SH-SY5Y (cell line): Measurements from ENCODE around the gene C5orf63.

Experiments
- GATA2 ChIP-seq: IDR thresholded peaks from 2 replicates; pipeline ENCODE4 v1.6.1; 2011; ENCODE audit warnings: mild to moderate bottlenecking, low read depth, low read length
- GATA3 ChIP-seq: IDR thresholded peaks from 2 replicates; pipeline ENCODE4 v1.6.1; 2011; ENCODE audit warnings: low read depth, mild to moderate bottlenecking, low read length, moderate library complexity

C5orf63 gene

DNA sequence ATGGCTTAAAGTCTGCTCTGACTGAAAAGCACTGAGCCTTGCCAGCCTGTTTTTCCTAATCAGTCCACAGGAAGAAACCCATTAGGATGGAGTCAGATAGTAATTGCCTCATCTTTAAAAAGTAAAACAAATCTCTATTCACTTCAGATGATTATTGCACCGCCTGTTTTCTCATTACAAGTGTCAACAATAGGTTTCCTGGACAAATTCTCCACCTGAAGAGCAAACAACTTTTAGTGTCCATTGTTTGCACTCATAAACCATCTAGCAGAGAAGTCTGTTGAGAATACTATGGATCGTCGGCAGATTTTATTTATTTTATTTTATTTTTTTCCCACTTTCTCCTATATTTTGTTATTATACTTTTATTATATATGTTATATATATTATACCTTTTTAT is 20.3 kb downstream of the C5orf63 start:
- no peak for TF ChIP-seq GATA2
- no peak for TF ChIP-seq GATA3

DNA sequence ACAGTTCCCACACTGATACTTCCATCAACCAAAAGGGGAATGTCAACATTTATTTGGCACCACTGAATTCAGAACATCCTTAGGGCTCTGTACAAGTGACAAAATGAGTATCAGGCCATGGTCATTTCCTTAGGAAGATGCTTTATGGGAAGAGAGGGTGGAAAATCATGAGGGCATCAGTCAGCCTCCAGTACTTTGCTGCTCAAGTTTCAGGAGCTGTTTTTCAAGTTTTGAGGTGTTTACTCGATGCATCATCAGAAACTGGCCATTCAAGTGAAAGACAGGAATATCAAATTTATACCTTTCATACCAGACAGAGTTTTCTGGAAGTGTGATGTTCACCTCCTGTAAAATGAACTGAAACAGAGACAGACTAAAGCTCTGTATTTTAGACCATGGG is 21.7 kb downstream of the C5orf63 start:
- TF ChIP-seq GATA3 (no peak), GATA2 (no peak)

DNA sequence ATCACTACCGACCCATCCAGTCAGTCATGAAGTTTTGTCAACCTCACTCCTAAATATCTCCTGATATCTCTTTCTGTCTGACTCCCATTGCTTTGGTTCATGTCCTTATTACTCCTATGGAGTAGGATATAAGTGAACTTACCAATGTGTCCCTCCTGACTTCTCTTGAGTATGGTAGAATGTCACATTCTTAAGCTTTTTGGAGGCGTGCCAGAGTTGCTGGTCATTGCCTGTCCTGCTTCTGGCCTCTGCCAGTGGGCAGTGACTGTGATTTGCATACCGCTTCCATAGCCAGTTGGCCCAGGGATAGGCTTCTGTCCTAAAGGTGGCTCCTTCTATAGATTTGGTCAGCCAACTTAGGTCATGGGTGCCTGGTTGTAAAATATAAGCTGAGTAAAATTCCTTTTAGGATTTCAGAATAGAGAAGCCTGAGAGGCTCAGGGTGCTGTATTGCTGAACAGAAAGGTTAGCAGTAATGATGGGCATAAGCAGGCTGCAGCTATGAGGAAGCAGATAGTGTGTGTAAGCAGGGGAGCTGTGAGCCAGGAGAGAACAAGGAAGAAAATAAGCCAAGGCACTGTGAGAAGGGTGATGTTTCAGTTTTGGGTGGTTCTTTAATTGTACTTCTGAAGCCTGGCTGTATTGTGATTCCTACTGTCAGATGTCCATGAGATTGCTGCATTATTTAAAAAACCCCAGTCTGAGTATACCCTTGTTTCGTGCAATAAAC is 26.8 kb downstream of the C5orf63 start:
- no peak for TF ChIP-seq GATA2
- TF ChIP-seq GATA3, result no peak

DNA sequence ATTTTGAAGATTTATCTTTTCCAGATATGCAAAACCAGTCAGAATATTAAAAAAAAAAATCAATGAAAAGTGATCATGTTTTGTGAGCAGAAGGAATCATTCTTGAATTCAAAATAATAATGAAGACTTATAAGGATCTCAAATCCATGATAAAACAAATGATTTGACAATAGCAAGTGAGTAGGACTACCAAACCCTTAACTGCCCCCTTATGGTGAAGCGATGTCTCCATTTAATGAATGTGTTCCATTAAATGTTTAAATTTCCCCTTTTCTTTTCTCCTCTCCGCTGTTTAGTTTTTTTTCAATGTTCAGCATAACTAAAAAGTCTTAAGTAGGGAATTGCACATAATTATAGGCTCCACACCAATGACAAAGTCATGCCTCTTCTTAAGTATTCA is 30.7 kb downstream of the C5orf63 start:
- TF ChIP-seq GATA2, result no peak
- TF ChIP-seq GATA3, result no peak

DNA sequence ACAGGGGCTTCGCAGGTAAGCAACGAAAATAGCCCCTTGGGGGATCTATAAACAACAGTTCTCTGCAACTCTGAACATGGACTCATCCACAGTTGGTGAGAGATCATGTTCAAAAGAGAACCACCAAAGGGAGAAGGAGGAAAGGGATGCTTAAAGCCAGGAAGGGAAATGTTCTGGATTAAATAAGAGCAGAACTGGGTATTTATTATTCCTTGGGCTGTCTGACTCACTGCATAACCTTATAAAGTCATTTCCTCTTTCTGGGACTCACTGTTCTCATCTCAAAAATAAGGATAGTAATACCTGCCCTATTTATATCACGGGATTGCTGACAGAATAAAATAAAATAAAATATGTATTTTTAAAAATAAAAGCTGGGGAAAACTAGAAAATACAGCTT is 31.7 kb downstream of the C5orf63 start:
- TF ChIP-seq GATA2 (no peak), GATA3 (no peak)

DNA sequence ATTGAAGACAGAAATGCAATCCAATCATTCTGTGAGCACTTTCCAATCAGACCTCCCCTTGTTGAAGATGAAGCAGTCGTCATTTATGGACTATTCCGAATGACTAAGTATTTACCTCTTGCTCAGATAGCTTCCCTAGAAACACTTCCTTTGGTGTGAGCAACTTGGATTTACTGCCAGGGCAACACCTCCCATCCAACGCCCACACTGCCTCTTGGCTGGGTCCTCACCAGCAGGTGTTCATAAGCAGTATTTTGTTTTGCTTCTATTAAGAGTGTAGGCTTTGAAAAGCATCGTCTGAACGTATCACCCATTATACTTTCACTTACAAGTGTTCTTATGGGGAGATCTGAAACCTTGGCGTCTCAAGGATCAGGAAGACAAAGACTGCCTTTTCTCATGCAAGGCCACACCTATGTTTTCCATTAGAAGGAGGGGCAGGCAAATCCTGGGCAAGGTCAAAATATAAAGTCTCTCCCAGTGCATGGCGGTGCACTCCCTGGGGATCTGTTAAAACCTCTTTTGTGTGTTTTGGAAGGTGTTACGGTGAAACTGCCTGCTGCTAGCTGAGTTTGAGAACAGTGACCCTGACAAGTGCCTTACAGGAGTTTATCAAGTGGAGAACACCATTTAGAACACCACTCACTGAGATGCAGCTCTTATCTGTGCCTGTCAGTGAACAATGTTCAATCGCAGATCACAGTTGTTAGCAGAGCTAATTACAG is 32.3 kb downstream of the C5orf63 start:
- TF ChIP-seq GATA2, result no peak
- no peak for TF ChIP-seq GATA3

DNA sequence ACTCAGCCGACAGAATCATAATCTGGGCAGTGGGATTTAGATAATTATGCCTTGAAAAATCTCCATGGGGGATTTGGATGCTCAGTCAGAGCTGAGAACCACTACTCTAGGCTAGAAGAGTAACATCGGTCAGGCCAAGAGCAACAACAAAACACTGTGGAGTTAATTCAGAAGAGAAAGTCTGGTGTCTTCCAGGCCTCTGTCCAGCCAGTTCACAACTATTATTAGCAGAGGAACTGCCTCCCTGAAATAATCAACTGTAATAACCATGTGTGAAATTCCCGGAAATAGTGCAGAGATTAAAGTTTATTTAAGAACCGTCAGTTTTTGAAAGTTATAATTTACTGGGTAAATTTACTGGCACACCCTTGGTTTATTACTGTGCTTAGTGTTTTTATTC is 34.8 kb downstream of the C5orf63 start:
- TF ChIP-seq GATA2 (no peak), GATA3 (no peak)

DNA sequence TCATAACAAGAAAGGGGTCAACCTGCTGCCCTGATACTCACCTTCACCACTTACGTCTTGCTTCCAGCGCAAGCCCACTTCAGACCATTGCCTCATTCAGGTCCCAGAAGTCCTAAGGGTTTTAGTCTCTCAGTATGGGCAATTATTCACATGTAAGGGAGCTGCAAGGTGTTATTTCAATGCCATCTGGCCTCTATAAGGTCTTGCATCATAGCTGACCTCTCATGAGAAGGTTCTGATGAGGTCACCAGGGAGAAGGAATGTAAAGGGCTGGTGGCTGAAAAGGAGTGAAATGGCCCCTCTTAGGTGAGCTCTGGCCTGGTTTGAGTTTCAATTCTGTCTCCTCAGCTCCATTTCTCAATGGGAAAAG is 41.5 kb downstream of the C5orf63 start:
- TF ChIP-seq GATA2 (no peak), GATA3 (no peak)

DNA sequence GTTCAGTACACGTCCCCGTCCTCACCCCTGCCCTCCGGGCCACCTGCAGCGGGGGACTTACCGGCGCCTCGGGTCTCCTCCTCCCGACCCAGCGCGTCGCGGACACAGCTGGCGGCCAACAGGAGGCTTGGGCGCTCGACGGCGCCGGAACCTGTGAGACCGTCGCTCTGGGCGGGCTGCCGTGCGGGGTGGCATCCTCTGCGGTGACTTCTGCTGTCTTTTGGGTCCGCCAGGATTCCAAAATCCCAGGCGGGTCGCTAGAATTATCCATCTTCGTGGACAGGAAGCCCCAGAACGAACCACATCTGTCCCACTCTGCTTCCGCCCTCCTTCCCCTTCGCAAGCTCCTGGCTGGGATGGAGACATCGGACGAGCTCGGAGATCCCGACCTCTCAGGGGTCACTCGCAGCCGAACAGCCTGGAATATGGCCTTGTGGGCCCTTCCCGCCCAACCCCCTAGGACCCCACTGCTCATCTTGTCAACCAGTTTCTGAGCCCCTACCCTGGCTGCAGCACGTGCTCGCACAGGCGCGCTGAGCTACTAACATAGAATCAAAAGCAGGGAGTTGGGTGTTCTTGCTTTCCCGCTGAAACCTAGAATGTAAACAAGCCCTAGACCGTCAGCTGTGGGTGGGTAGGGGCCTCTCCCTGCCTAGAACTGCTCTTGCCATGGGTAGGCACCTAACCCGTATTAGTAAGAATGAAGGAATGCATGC is 42.0 kb downstream of the C5orf63 start:
- TF ChIP-seq GATA3 (no peak), GATA2 (no peak)

DNA sequence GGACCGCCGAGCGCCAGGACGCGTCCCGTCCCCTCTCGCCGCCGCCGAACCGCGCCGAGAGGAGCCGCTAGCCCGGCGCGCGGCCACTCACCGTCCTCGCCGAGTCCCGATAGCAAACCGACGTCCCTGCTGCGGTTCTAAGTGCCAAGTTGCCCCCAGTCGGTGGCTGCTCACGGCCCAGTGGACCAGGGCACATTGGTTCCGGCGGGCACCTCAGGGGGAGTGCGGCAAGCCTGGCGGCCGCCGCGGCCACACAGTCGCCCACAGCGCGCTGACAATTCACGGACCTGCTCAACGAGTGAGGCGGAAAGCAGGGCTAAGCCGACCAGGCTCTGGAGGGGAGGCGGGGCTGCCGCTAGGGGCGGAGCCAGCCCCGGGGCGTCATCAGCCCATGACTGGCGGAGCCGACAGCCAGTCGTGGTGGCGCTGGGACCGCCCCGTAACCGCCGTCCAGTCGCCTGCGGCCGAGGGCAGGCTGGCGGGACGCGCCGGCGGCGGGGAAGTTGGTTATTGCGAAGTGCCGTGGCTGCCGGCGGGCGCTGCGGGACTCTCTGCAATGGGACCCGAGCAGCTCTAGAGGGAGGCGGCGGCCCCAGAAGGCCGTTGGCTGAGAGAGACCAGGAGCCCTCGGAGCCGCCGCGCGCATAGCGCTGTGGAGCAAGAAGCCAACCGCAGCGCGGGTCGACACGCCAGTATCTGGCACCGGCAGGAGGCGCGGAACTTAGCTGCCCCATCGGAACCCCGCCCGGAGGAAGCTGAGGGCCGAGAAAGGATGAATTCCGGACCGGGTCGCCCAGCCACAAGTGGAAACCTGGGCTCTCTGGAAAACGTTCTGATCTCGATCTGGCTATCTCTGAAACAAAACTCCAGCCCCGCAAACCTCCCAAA is 42.8 kb downstream of the C5orf63 start, which contains the start of gene MARCHF3:
TSS of gene MARCHF3 (minus strand) at position 300 of the 888 bp plus-strand sequence. CDS start 112,387 bp downstream, outside the sequence.
- TF ChIP-seq GATA3 (no peak), GATA2 (no peak)

DNA sequence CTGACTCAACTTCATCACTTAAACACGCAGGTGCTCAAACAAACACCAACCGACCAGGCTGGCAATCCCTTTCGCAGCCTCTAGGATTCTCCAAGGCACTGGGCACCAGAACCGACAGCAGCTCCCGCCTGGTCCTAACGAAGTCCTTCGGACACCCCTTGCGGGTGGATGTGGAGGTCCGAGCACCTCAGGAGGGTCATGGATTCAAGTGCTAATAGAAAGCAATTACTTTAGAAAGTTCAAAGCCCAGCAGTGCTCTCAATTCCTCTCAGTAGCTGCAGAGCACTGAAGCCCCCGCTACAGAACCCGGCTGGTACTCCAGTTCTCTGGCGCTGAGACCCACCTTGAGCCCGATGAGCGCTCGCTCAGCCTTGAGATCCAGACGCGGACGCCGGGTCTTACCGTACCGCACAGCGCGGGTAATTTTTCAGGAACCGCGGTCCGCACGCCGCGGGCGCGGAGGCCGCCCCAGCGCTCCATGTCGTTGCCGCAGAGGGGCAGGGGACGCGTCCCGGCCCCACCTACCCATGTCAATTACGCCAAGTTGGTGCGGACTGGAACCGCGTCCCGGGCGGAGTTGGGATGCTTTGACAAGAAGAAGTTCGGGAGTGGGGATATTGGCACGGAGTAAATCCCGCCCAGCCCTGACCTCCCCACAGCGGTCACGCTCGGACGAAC is 43.6 kb downstream of the C5orf63 start:
- no peak for TF ChIP-seq GATA3
- no peak for TF ChIP-seq GATA2

DNA sequence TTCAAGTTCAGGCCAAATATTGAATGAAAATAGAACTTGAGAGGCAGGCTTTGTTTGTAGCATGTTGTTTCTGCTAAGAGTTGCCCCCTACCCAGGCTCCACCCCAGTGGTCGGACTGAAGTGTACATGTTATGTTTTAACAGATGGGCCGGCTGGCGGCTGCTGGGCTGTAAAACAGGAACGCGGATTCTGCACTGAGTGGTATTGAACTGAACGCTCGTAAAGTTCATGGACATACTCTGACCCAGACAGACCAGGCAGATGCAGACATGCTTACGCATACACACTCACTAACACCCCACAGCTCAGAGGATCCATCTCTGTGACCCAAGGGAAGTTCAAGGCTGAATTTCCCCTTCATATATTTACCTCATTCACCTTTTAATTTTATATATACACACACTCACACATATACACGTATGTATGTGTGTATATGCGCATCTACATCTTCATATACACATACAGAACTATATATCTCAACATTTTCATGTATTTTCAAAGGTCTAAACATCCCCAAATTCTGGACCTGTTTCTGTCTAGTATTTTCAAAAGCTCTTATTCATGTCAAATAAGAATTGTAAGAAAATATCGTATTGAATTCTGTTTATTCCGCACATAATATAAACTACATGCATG is 44.4 kb downstream of the C5orf63 start:
- TF ChIP-seq GATA3 (no peak), GATA2 (no peak)

DNA sequence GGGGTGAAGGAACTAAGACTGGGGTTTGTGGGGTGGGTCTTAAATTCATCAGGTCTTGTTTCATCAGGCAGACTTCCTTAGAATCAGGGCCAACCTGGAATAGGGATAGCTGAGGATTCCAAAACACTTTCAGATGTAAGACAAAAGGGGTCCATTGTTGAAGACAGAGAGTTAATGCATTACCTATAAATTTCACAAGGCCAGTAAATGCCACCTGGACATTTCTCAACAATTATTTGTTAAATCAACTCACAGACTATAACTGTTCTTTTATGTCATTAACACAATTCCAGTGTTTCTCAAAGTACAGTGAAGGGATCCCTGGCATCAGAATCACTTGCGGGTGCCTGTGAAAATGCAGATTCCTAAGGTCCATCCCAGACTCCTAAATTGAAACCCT is 45.8 kb downstream of the C5orf63 start:
- no peak for TF ChIP-seq GATA3
- no peak for TF ChIP-seq GATA2
